Nephron (organoid): ENCODE measurements around the gene PTPRN2.

ENCODE experiments used
- H3K27ac Mint-ChIP-seq, 3 experiments: 2 replicates each; pipeline ENCODE4 v1.8.0; 2020; ENCODE audit warnings: mixed read lengths in 3 of 3, mild to moderate bottlenecking in 2 of 3, moderate library complexity in 1 of 3
- H3K27me3 Mint-ChIP-seq: 2 replicates; pipeline ENCODE4 v1.8.0; 2021; ENCODE audit warnings: low read depth, mild to moderate bottlenecking, moderate library complexity, mixed read lengths
- H3K36me3 Mint-ChIP-seq: 2 replicates; pipeline ENCODE4 v1.8.0; 2020; ENCODE audit warnings: low read depth, mixed read lengths
- H3K4me1 Mint-ChIP-seq: 2 replicates; pipeline ENCODE4 v1.8.0; 2020; ENCODE audit warnings: mixed read lengths
- H3K4me3 Mint-ChIP-seq, 3 experiments: 2 replicates each; pipeline ENCODE4 v1.8.0; 2020; ENCODE audit warnings: mild to moderate bottlenecking in 3 of 3, mixed read lengths in 3 of 3, moderate library complexity in 2 of 3
- H3K9me3 Mint-ChIP-seq: 2 replicates; pipeline ENCODE4 v1.8.0; 2020; ENCODE audit warnings: mixed read lengths
- CTCF ChIP-seq, 3 experiments: fragments of 200-600 bp; sonication (generic); IDR thresholded peaks; one replicate each; pipeline ENCODE4 v1.5.0; 2021; ENCODE audit warnings: antibody characterized with exemption in 3 of 3; ENCODE audit not compliant: unreplicated experiment in 3 of 3

PTPRN2 gene

GRCh38 chr7:158130023-158130409, 457.6 kb downstream of the PTPRN2 start:
- Mint-ChIP-seq H3K36me3 (no peaks in the 10 kb centered on the region), H3K9me3 (peaks cover 3% of the 10 kb centered on the region), H3K4me3 (no peak overlapping the region), H3K27ac (no peak overlapping the region), H3K27me3 (no peaks in the 10 kb centered on the region), H3K4me1 (no peaks in the 10 kb centered on the region)
- TF ChIP-seq CTCF (IDR thresholded peaks at IDR 0.05; ENCODE audit: unreplicated experiment in 3 of 3): no peak

- no peak overlapping the region for H3K4me3 Mint-ChIP-seq
- no peaks in the 10 kb centered on the region for H3K27me3 Mint-ChIP-seq
- no peak for TF ChIP-seq CTCF (IDR thresholded peaks at IDR 0.05; ENCODE audit: unreplicated experiment in 3 of 3)
- H3K4me1 Mint-ChIP-seq: no peaks in the 10 kb centered on the region
- H3K27ac Mint-ChIP-seq: no peak overlapping the region
- H3K36me3 Mint-ChIP-seq: no peaks in the 10 kb centered on the region
- H3K9me3 Mint-ChIP-seq: peaks cover 7% of the 10 kb centered on the region
These were observed 458.3 kb downstream of the PTPRN2 start for GRCh38 chr7:158129037-158130022.

- no peaks in the 10 kb centered on the region for H3K27me3 Mint-ChIP-seq
- no peak overlapping the region for H3K27ac Mint-ChIP-seq
- no peak overlapping the region for H3K4me3 Mint-ChIP-seq
- no peak for TF ChIP-seq CTCF (IDR thresholded peaks at IDR 0.05; ENCODE audit: unreplicated experiment in 3 of 3)
- H3K36me3 Mint-ChIP-seq: no peaks in the 10 kb centered on the region
- no peaks in the 10 kb centered on the region for H3K4me1 Mint-ChIP-seq
- peaks cover 13% of the 10 kb centered on the region for H3K9me3 Mint-ChIP-seq
These were observed 459.1 kb downstream of the PTPRN2 start for GRCh38 chr7:158128572-158128971.

GRCh38 chr7:158127241-158127640, 460.4 kb downstream of the PTPRN2 start:
- no peak for TF ChIP-seq CTCF (IDR thresholded peaks at IDR 0.05; ENCODE audit: unreplicated experiment in 3 of 3)
- no peaks in the 10 kb centered on the region for H3K4me1 Mint-ChIP-seq
- H3K27me3 Mint-ChIP-seq: no peaks in the 10 kb centered on the region
- H3K27ac Mint-ChIP-seq: no peak overlapping the region
- peaks cover 21% of the 10 kb centered on the region for H3K9me3 Mint-ChIP-seq
- H3K4me3 Mint-ChIP-seq: no peak overlapping the region
- H3K36me3 Mint-ChIP-seq: no peaks in the 10 kb centered on the region

- Mint-ChIP-seq H3K27me3 (no peaks in the 10 kb centered on the region), H3K4me1 (no peaks in the 10 kb centered on the region), H3K9me3 (peaks cover 27% of the 10 kb centered on the region), H3K36me3 (no peaks in the 10 kb centered on the region), H3K4me3 (no peak overlapping the region), H3K27ac (no peak overlapping the region)
- TF ChIP-seq CTCF (IDR thresholded peaks at IDR 0.05; ENCODE audit: unreplicated experiment in 3 of 3): no peak
These were observed 461.0 kb downstream of the PTPRN2 start for GRCh38 chr7:158126661-158127060.

GRCh38 chr7:158125721-158126120, 461.9 kb downstream of the PTPRN2 start:
- no peak for TF ChIP-seq CTCF (IDR thresholded peaks at IDR 0.05; ENCODE audit: unreplicated experiment in 3 of 3)
- no peaks in the 10 kb centered on the region for H3K36me3 Mint-ChIP-seq

More at GRCh38 chr7:158125721-158126120, 461.9 kb downstream of the PTPRN2 start:
- Mint-ChIP-seq H3K27ac (no peak overlapping the region), H3K27me3 (no peaks in the 10 kb centered on the region), H3K4me3 (no peak overlapping the region), H3K4me1 (no peaks in the 10 kb centered on the region), H3K9me3 (peaks cover 31% of the 10 kb centered on the region)
